Inflammatory macrophage (primary cell): Measurements from ENCODE around the gene RRAS2.
"Not testable (repeated sequence)": the region's sequence is repeated elsewhere in the genome, so short reads cannot be mapped to it uniquely, and the experiment has no call there.

ENCODE experiments used
- DNase-seq, 2 donors: peaks; one replicate each; pipeline ENCODE4 v3.0.0-alpha.2; 2020 to 2022

RRAS2 gene

DNA sequence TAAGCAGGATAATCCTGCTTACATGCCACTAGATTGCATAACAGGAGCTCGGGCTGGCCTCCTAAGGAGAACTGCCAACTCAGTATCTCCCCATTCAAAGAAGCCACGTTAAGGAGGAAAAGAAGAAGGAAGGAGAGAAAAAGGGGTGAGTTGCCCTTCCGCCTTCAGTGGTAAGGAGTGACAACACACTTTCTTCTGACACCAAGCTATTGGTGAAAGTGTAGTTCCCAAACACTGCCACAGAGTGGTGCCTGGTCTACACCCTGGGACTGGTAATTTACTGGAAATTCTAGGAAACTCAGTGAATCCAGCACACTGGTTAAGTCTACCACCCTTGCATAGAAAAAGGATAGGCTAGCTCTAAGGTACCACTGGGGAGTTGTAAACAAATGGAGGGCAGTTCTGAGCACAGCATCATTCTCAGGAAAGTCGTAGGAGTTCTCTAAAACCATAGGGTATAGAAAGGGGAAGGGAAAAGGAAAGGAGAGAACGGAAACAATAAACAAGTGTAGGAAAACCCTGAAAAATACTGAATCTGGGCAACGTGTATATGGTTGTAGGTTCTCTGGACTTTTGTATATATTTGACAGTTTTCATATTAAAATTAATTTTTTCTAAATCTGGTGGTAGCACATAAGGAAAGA, 58.2 kb downstream of the RRAS2 start:
- DNase-seq = peak; percentile 46 to 51

DNA sequence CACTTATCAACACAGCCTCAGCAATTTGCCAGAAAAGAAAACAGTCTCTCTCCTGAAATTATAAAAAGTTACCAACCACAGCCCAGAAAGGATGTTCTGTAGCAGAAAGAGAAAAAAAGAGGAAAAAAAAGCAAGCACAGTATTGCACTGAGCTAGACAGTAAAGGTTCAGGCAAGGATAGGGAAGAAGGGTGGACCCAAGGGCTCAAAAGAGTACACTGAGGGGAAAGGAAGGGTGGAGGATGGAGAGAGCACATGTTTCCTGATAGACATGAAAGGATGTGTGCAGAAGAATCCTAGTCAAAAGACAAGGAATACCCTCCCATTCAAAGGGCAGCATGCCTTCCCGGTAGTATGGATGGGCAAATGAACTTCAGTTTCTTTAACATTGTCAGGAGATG, 59.1 kb downstream of the RRAS2 start:
- no peak for DNase-seq

DNA sequence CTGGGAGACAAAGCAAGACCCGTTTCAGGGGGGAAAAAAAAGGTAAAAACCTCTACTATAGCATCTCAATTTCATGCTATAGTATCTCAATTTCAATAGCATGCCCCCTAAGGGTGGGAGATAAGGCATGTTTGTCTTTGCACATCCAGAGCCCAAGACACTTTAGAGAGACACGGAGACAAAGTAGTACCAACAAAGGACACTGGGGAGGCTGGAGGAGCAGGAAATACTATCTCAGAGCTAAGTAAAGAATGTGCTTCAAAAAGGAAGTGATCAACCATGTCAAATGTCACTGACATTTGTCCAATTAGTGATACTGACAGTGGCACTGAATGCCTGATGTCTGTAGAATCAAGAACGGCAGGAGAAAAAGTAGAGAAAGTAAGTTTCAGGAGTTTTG, 68.6 kb downstream of the RRAS2 start:
- DNase-seq = no peak

DNA sequence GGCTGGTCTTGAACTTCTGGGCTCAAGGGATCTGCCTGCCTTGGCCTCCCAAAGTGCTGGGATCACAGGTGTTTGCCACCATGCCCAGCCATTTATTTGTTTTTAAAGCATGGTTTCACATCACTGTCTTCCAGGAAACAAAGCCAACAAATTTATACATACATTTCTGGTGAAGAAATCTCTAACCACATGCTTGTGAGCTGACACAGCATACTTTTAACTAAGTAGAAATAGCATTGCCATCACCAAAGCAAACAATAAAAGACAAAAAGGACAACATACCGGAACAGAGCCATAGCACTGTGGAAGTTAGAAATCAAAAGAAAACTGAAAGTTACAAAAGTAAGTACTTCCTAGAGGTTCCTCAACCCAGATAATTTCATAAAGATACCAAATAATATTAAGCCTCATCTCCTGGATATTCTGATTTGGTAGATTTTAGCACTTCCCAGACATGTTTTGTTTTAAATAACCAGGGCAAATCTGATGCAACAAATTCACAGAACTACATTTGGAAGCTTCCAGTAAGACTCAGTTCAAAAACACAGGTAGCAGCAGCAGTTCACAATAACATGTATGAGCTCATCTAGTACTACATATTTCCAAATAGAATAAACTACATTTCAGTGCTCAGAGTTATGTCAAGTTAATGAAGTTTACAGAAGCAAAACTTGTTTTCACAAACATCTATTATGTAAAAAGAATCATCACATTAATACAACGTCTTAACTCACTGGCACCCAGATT, 70.6 kb downstream of the RRAS2 start:
- peak in 1 of 2 donors; percentile 29 for DNase-seq

DNA sequence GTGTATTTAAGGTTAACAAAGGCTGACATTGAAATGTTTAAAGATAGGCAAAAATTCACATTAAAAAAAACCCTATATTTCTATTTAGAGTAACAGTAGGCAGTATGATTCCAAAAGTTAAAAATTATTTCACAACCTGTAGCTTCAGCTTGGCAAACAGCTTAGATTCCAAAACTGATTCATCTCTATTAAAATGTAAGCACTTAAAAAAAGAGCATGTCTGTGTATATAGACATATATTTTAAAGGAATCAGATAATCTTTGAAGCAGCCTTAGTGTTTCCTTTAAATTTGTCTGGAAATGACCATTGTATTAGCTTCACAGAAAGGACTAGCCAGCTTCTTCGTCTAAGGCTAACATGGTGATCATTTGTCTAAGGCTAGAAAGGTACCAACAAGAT, 80.1 kb downstream of the RRAS2 start:
- DNase-seq = not testable (repeated sequence)

DNA sequence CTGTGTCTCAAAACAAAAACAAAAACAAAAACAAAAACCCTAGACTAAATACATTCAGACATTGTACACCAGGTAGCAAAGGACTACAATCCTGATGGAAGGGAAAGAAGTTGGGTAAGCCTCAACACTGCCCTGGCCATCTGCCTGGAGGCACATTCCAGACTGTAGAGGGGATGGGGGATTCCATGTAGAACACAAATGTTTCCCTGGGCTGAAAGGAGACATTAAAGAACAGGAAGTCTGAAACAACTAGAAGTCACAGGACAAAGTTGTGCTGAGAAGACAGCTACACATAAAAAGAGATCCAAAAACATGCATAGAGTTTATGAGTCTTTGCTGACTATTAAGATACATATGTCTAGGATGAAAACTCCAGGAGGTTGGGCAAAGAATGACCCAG, 83.9 kb downstream of the RRAS2 start:
- DNase-seq = no peak

DNA sequence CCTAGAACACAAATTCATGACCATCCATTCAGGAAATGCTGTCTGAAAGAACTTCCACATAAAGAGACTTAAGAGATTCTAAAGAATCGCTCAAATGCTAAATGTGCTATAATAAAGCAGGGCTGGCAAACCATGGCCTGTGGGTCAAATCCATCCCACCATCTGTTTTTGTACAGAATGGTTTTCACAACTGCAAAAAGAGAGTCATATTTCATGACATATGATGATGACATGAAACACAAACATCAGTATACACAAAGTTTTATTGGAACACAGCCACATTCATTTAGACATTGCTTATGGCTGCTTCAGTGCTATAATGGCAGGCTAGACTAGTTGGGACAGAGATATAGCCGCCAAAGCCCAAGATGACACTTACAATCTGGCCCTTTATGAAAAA, 85.1 kb downstream of the RRAS2 start:
- no peak for DNase-seq

DNA sequence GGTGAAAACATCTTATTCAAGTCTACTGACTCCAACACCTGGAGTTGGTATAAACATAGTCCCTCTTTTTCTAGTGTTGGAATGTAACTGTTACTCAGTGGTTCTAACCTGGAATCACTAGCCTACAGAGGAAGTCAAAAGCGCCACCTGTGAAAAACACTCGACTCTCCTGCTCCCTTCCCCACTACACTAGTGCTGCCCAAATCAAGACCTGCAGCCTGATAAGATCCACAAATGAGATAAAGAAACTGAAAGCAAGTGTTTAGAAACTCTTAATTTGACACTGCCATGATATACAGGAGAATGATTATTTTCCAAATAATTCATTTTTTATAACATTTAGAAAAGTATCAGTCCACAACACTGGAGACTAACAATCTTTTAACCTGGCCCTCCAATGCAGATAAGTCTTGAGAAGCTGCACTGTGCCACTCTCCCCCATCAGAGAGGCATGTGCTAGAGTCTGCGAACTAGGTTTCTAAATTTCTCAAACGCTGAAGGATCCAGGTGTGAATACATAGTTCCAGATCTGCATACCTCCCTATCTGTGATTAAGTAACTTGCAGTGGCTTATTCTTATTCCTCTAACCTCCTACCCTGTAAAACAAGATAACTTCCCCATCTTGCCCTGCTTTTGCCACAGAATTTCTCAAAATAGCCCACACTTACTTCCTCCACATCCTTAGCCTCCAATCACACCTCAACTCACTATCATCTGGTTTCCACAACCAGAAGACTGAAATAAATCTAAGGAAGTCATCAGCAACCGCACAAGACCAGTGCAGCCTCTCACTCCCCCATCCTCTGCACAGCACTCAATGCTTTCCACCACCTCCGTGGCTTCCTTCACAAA, 88.1 kb downstream of the RRAS2 start:
- peak; percentile 87 to 89 for DNase-seq

DNA sequence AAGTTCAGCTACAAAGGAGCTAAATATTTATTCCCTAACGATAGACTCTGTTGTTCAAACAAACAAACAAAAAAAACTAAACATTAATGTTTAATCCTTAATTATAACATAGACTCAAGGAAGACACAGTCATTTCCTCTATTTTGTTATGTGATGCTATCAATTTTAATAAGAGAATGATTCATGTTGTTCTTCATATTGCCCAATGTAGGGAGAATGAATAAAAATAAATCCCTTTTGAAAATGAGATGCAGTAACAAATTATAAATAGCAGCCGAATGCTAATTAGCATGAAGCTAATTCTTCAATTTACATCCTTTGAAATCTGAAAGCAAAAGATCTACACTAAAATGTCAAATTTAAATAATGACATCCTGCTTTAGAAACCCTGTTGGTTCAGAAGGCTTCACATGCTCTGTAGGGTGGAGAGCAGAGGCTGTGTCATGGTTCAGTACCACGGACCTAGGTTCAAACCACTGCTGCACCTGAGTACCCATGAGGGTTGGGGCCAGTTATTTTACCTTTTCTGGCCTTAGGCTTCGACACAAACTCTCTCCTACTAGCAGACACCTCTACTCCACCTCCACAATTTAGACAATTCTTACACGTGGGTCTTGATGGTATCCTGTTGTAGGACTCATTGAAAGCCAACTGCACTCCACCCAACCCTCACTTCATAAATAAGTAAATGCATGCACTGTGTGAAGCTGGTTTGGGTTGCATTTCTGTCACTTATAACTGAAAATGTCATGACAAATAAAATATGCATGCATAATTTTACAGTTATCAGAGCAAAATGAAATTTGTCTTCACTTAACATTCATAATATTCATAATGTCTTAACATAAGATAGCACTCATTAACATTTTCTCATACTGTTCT, 89.0 kb downstream of the RRAS2 start:
- DNase-seq = no peak

DNA sequence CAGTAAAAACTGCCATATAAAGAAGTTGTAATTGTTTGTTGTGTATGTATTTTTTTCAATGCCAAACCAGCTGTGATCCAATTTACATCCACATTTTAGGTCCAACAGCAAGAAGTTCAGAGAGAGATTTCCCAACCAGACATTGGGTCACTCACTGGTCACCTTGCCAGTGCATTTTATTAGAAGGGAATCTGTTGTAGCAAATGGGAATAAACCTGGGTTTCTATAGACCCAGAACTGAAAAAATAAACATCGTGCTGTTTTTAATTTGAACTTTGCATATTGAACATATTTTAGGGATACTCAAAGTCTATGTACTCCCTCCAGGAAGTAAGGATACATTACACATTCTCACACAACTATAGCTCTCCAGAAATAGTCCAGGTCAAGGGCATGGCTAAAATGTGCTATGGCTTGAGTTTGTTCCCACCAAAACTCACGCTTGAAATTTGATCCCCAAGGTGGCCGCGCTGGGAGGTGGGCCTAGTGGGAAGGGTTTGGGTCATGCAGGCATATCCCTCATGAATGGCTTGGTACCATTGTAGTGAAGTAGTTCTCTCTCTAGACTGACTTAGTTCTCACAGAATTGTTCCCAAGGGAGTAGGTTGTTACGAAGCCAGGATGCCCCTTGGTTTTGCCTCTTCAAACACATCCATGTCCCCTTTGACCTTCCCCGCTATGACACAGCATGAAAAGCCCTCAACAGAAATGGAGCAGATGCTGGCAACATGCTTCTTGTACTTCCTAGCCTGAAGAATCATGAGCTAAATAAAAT, 90.9 kb downstream of the RRAS2 start:
- no peak for DNase-seq

DNA sequence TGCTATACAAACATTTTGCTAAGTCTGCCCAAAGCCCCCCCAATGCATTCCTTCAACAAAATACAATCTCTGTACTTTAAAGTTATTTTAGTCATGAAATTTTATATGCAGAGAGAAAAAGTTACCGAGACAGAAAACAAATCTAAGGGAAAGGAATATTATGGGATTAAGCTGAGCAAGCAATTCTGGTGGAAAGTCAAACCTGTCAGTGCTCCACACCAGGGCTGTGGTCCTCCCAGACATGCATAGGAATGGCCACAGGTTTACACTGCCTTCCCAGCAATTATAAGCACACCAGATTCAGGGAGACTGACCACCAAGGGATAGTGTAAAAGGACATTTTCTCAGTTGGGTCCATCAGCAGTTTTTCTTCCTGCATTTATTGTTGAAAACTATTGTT, 92.4 kb downstream of the RRAS2 start:
- DNase-seq = no peak

DNA sequence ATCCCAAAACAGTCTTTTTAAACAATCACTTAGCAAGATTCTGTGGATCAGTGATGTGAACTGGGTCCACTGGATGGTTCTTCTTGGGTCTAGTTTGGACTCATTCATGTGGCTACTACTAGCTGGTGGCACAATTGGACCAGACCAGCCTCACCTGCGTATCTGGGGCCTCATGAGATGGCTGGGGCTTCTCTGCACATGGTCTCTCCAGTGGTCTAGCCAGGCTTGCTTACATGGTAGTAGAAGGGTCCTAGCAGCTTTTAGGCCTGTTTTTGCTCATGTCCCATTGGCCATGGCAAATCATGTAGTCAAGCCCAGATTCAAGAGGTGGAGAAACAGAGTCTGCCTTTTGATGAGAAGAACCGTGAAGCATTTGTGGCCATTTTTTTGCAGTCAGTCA, 94.0 kb downstream of the RRAS2 start:
- no peak for DNase-seq

DNA sequence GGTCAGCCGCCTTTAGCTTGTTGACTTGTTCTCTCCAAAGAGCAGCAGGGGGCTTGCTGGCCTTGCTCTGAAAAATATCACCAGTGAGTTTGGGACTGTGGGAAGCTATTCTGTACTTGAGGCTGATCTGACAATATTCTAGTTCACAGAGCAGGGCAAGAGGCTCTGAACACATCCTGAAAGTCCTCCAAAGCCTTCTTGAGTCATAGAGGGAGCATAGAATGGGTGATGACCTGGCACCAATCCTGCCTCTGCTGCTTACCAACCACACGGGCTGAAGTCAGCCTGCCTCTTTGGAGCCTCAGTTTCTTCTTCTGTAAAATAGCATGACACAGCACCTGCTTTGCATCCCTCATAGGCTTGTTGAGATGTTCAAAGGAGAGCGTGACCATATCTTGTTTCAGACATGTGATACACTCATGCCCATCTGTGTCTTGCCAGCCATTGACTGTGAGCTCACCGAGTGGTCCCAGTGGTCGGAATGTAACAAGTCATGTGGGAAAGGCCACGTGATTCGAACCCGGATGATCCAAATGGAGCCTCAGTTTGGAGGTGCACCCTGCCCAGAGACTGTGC, 96.6 kb downstream of the RRAS2 start:
- no peak for DNase-seq

DNA sequence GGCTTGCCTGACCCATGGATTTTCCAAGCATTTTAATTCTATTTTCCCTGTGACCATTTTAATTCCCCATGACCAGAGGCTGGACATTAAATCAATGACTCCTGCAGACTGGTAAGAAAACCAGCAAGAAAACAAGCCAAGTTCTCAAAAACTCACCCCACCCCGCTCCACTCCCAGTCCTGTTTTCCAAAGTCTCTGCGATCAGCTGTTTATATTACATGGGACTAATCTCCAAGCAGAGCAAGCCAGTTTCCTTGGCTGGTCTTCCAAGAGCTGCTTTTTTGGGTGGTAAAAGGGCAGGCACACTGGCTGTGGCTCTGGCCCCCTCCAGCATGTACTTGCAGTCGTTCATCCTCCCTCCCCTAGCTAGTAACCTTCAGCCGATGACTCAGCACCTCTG, 97.9 kb downstream of the RRAS2 start:
- DNase-seq = no peak

DNA sequence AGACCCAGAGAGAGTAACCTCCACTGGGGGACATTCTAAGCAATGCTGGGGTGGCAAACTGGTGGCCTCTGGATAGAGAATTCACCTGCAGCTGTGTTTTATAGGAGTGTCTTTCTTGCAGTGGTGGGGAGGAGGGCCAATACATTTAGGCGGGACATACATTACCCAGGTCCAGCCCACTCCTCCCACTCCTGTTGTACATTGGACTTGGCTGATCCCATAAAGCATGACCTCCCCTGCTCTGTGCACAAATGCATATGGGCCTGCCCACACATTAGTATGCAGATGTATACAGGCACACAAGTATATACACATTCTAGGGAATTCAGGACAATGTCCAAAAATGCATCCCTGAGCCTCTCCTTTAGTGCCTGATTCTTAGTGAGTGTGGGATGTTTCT, 99.1 kb downstream of the RRAS2 start:
- no peak for DNase-seq

DNA sequence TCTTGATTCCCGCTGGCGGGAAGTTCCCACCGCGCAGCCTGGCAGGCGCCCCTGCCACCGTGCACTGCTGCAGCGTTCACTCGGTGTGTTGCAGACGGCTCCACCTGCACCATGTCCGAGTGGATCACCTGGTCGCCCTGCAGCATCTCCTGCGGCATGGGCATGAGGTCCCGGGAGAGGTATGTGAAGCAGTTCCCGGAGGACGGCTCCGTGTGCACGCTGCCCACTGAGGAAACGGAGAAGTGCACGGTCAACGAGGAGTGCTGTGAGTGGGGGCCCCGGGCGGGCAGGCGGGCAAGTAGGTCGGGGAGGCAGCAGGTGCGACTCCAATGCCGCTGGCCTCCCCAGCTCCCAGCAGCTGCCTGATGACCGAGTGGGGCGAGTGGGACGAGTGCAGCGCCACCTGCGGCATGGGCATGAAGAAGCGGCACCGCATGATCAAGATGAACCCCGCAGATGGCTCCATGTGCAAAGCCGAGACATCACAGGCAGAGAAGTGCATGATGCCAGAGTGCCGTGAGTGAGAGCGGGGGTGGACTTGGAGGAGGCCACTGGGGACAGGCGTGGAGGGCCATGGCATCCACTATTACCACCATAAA, 99.7 kb downstream of the RRAS2 start:
- no peak for DNase-seq

DNA sequence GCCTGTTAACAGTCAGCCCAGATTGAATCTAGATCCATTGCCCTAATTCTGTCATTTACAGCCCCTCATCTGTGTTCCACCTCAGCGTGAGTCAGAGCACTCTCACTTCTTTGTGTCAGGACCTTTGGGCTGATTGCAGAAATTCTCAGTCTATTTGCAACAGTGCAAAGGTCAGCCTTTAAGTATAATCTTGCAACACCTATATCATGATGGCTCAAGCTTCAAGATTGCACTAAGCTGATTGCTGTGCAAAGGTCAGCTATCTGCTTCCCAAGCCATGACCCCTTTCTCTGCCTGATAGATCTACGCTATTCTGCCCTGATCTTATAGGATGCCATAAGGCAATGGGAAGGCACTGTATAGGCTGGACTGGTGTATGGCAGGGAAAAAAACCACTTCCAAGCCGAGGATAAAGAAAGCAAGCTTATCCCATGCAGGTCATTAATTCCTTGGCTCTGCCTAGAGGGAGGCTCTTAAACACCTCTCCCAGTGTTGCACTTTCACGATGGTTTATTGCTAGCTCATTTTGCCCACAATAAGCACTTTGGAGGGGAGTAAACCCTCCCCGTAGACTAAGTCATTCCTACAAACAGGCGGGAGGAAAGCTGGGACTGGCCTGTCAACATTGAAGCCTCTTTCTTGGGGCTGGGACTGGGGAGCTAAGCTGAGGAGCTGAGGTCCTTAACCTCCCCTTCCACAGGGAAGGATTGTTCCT, 100.6 kb downstream of the RRAS2 start:
- DNase-seq = peak; percentile 74 to 75

DNA sequence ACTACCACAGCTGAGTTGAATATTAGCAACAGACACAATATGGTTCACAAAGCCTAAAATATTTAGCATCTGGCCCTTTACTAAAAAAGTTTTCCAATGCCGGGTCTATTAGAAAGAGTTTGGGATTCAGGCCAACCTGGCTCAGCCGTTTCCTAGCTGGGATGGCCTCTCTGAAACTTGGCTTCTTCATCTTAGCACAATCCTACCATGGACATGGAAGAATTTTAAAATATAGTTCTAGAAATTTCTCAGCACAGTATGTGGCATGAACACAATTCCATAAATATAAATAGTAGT, 103.8 kb downstream of the RRAS2 start:
- no peak for DNase-seq

DNA sequence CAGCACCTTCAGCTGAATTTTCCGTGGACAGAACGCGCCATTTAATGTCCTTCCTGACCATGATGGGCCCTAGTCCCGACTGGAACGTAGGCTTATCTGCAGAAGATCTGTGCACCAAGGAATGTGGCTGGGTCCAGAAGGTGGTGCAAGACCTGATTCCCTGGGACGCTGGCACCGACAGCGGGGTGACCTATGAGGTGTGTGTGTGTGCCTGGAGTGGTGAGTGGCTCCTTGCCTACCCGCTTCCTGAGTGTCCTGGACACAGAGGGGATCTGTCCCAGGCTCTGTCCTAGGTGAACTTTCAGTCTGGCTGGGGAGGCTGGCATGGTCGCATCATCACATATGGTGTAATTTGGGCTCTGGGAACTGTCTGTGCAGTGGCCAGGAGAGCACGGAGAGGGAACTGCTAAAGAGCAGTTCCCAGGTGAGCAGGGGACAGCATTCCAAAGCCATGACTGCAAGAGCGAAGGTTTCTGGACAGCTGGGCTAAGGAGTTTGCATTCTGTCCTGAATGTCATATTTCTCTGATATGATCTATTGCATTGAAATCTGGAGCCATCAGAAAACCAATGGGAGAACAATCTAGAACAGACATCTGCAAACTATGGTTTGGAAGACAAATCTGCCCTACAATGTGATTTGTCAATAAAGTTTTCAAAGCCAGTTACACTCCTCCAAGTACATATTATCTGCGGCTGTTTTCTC, 104.3 kb downstream of the RRAS2 start:
- no peak for DNase-seq

DNA sequence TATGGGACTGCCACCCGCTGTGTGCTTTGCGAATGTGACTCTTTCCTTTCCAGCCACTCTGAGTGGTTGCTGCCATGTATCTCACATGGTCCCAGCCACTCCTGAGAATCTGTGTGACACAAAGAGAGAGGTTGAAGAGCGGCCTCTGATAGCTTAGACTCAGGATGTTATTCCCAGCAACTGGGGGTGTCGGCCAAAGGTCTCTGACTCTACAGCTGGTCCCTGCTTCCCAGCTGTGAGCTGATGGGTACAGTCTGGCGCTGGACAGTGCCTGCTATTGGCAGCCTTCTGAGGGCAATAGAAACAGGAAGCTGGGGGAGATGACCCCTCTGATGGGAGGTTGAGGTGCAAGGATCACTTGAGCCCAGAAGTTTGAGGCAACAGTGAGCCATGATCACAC, 105.1 kb downstream of the RRAS2 start:
- no peak for DNase-seq
